GM10248 (cell line): ENCODE data around the gene LY6G5B.

Experiments used
- CTCF ChIA-PET: fragments of 300-600 bp; sonication (Branson Sonifier 250); formaldehyde crosslinking; extraction: SDS; loops from one replicate; lab custom pipeline; 2021; ENCODE audit warnings: antibody characterized with exemption; lab: Yijun Ruan, JAX
- POLR2A ChIA-PET: fragments of 350-650 bp; sonication (Branson Sonifier 250); formaldehyde crosslinking; extraction: SDS; loops from one replicate; lab custom pipeline; 2020; ENCODE audit warnings: antibody characterized with exemption; lab: Yijun Ruan, JAX
- DNase-seq: peaks from one replicate; pipeline ENCODE4 v3.0.0; 2012; ENCODE audit errors: extremely low spot score
- TF ChIP-seq, protein P1 (sequence below): IDR thresholded peaks from 2 replicates; pipeline ENCODE4 v1.5.1; 2012; ENCODE audit warnings: mild to moderate bottlenecking, low read depth; ENCODE audit errors: extremely low read depth, missing control alignments, control extremely low read depth

LY6G5B gene

DNA sequence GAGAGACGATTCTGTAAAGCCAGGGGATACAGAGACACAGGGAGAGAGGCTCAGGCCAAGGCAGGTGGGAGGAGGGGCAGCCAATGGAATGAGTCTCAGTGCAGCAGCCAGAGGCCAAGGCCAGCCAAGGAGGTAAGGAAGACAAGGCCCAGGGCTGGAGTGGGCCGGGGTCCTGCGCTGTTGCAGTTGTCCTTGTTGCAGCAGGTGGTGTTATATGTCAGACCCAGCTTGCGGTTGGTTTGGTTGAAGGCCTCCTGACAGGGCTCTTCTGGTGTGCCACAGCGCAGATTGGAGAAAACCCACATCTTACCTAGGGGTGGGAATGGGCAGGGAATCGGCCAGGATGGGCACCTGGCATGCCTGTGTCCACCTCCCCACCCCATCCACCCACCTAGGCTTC is 49.2 kb downstream of the LY6G5B start:
- TF ChIP-seq, protein P1, sequence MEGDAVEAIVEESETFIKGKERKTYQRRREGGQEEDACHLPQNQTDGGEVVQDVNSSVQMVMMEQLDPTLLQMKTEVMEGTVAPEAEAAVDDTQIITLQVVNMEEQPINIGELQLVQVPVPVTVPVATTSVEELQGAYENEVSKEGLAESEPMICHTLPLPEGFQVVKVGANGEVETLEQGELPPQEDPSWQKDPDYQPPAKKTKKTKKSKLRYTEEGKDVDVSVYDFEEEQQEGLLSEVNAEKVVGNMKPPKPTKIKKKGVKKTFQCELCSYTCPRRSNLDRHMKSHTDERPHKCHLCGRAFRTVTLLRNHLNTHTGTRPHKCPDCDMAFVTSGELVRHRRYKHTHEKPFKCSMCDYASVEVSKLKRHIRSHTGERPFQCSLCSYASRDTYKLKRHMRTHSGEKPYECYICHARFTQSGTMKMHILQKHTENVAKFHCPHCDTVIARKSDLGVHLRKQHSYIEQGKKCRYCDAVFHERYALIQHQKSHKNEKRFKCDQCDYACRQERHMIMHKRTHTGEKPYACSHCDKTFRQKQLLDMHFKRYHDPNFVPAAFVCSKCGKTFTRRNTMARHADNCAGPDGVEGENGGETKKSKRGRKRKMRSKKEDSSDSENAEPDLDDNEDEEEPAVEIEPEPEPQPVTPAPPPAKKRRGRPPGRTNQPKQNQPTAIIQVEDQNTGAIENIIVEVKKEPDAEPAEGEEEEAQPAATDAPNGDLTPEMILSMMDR: no peak
- ChIA-PET POLR2A (no interaction called here), CTCF (no interaction called here)
- DNase-seq: no peak

DNA sequence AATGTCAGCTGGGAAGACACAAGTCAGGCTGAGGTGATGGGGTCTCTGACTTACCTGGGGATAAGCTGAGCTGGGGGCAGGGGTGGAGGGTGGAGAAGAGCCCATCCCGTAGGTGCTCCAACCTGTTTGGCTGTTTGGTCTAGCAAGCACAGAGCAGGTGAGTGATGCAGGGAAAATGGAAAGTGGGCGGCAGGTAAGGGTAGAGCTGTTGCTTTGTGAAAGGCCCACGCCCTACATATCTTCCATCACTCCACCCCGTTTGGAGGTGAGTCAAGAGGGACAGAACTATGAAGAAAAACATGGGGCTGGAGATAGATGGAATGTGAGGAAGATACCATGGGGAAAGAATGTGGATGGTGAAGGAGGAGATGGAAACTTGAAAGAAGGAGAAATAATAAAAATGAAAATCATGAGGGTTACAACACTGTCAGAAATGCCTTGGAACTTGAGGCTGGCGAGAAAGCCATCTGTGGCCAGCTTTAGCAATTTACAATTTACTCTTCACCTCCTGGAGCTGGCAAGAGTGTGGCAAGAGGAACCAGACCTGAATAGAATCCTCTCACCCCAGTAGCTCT is 50.5 kb downstream of the LY6G5B start:
- ChIA-PET CTCF (interaction anchor here (0.9 to 1.4 kb wide), 3 partner anchors 9 to 17 kb away, joined by 3 to 6 read pairs (median 4); partner anchors contain the start of genes ABHD16A and DDAH2), POLR2A (no interaction called here)
- DNase-seq: no peak
- TF ChIP-seq, protein P1: no peak

DNA sequence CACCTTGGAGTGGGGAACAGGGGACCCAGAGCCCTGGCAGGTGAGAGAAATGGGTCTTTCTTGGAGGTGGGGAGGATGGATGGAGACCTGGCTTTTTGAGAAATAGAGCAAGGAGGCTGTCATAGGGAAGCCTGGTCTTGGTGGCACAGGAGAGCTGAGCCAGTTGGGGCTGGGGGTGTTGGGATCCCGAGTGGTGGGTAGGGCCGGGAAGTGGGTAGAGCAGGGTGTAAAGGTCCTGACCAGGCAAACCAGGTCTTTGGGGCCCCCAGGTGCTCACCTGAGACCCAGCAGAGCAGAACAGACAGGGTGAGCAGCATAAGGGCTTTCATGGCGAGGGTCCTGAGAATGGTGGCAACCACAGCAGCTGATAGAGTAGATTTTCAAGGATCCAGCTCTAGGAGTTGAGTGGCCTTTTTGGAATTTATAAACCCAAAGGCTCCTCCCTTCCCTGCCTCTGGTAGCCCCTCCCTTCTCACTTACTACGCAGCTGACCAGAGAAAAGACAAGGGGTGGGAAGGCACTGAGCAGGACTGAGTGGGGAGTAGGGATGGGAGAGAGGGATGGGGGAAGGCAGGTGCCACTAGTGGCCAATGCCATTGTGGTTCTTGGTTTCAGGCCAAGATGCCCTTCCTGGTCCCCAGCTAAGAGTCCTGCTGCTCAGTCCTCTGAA is 51.7 kb downstream of the LY6G5B start, which contains the start of gene LY6G6C:
Gene LY6G6C (minus strand): TSS at position 396 of the 670 bp plus-strand sequence. CDS start 67 bp downstream, at position 329.
- TF ChIP-seq, protein P1: no peak
- POLR2A ChIA-PET: interaction anchor here (0.6 to 0.7 kb wide), 2 partner anchors 109 to 141 kb away, joined by 3 to 7 read pairs; partner anchors contain the start of gene NEU1
- CTCF ChIA-PET: interaction anchor here (0.8 to 1.3 kb wide), 2 partner anchors 8 to 10 kb away, joined by 3 to 6 read pairs; partner anchors contain the start of gene DDAH2
- DNase-seq: no peak

DNA sequence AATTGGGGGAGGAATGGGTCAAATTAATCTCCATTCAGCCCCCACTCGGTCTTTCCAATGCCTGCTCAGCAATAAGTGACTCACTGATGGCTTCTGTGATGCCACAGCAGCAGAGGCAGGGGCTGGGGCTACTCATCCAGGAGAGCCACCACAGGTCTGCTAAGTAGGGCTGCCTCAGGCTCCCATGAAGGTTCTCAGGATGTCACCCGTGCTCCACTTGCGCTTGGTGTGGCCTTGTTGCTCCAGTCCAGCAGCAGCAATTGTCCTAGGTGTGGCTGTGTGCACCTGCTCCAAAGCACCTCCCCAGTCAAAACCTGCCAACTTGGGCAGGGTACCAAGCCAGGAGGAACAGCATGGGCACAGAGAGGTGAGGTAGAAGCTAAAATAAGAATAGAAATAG is 52.4 kb downstream of the LY6G5B start:
- ChIA-PET POLR2A (interaction anchor here (0.7 kb wide), 1 partner anchor 141 kb away, joined by 3 read pairs; the partner anchor contains the start of gene NEU1), CTCF (interaction anchor here (0.8 to 1.5 kb wide), 2 partner anchors 10 to 14 kb away, joined by 3 to 4 read pairs; partner anchors contain the start of gene CLIC1)
- TF ChIP-seq, protein P1: no peak
- DNase-seq: no peak
